ENCODE measurements around the gene E2F4. TPM values are rescaled to one million over a fixed set of nuclear protein-coding genes. Genes with fewer than 3 reads are reported as not detected.

The E2F4 gene
- total and polyA plus RNA-seq, 2 of the 13 experiments (the other 11 are each of a cell fraction or from before 2014, with no cell fraction given): 84.8 to 91.2 TPM

DNA sequence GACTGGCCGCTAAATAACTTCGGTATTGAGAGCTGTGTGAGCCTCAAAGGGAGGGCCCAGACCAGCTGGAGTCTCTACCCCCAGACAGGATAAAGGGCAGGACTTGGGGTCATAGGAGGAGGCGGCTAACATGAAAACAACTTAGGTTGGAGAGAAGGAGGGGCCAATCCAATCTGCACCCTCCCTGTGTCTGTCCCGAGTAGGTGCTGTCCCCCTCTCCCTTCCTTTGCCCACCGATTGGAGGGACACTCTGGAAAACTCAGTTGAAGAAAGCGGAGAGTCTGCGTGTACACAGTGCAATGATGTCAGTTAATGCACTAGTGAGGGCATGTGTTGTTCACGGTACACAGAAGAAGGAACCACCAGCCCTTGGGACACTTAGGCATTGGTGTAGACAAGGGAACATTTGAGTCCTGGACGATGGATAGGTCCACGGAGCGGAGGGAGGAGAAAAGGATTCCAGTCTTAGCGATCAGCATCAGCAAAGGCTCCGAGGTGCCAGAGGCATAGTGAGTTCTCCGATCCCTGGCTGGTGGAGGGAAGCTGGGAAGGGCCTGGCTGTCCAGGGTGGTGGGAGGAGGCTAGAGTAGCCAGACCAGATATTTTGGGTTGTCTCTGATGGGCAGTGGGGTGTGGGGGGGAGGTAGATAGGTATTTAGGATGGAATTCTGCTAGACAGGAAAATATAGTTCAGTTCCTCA lies 20.9 kb upstream of the E2F4 start (continued):
- TF ChIP-seq, protein P1, sequence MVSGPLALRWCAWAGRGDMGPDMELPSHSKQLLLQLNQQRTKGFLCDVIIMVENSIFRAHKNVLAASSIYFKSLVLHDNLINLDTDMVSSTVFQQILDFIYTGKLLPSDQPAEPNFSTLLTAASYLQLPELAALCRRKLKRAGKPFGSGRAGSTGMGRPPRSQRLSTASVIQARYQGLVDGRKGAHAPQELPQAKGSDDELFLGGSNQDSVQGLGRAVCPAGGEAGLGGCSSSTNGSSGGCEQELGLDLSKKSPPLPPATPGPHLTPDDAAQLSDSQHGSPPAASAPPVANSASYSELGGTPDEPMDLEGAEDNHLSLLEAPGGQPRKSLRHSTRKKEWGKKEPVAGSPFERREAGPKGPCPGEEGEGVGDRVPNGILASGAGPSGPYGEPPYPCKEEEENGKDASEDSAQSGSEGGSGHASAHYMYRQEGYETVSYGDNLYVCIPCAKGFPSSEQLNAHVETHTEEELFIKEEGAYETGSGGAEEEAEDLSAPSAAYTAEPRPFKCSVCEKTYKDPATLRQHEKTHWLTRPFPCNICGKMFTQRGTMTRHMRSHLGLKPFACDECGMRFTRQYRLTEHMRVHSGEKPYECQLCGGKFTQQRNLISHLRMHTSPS (CRISPR knock-in tag; IDR thresholded peaks at IDR 0.05; ENCODE audit: low read depth): no peak; the same call in 1 of the 2 replicates
- TF ChIP-seq MTF2 (CRISPR knock-in tag; IDR thresholded peaks at IDR 0.05; ENCODE audit: borderline replicate concordance) (no peak), ZNF547 (CRISPR knock-in tag; IDR thresholded peaks at IDR 0.05) (no peak), ZNF562 (CRISPR knock-in tag; IDR thresholded peaks at IDR 0.05; ENCODE audit: borderline replicate concordance) (no peak), ZNF513 (CRISPR knock-in tag; conservative IDR thresholded peaks at IDR 0.05) (no peak), KAT7 (CRISPR knock-in tag; IDR thresholded peaks at IDR 0.05; ENCODE audit: borderline replicate concordance) (0 out of 2 replicates have a peak, but pooled peaks have one; percentile 22), GZF1 (CRISPR knock-in tag; IDR thresholded peaks at IDR 0.05) (no peak), RFX3 (CRISPR knock-in tag; IDR thresholded peaks at IDR 0.05) (no peak), KMT2B (CRISPR knock-in tag; IDR thresholded peaks at IDR 0.05) (no peak), ZNF136 (CRISPR knock-in tag; IDR thresholded peaks at IDR 0.05; ENCODE audit: low read depth) (0 out of 2 replicates have a peak, but pooled peaks have one; percentile 44), BORCS8-MEF2B (CRISPR knock-in tag; IDR thresholded peaks at IDR 0.05) (no peak), ZNF530 (CRISPR knock-in tag; IDR thresholded peaks at IDR 0.05; ENCODE audit: low read depth) (no peak), MLLT10 (CRISPR knock-in tag; IDR thresholded peaks at IDR 0.05) (no peak), RBFOX2 (IDR thresholded peaks at IDR 0.05; ENCODE audit: low read depth, low read length) (no peak), ZFP82 (CRISPR knock-in tag; IDR thresholded peaks at IDR 0.05; ENCODE audit: borderline replicate concordance) (no peak), ISX (CRISPR knock-in tag; conservative IDR thresholded peaks at IDR 0.05) (no peak), HOMEZ (CRISPR knock-in tag; IDR thresholded peaks at IDR 0.05; ENCODE audit: low read depth) (no peak), SP140L (CRISPR knock-in tag; IDR thresholded peaks at IDR 0.05; ENCODE audit: borderline replicate concordance) (no peak), GPN1 (CRISPR knock-in tag; IDR thresholded peaks at IDR 0.05; ENCODE audit: borderline replicate concordance) (no peak)
- TF ChIP-seq, protein P2, sequence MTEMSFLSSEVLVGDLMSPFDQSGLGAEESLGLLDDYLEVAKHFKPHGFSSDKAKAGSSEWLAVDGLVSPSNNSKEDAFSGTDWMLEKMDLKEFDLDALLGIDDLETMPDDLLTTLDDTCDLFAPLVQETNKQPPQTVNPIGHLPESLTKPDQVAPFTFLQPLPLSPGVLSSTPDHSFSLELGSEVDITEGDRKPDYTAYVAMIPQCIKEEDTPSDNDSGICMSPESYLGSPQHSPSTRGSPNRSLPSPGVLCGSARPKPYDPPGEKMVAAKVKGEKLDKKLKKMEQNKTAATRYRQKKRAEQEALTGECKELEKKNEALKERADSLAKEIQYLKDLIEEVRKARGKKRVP (CRISPR knock-in tag; IDR thresholded peaks at IDR 0.05): no peak
- TF ChIP-seq, protein P3, sequence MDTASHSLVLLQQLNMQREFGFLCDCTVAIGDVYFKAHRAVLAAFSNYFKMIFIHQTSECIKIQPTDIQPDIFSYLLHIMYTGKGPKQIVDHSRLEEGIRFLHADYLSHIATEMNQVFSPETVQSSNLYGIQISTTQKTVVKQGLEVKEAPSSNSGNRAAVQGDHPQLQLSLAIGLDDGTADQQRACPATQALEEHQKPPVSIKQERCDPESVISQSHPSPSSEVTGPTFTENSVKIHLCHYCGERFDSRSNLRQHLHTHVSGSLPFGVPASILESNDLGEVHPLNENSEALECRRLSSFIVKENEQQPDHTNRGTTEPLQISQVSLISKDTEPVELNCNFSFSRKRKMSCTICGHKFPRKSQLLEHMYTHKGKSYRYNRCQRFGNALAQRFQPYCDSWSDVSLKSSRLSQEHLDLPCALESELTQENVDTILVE (CRISPR knock-in tag; IDR thresholded peaks at IDR 0.05): no peak
